ENCODE data around the gene RBM18. TPM values are rescaled to one million over a fixed set of nuclear protein-coding genes. Genes with fewer than 3 reads are reported as not detected.

RBM18 gene
- total and polyA plus RNA-seq, 2 of the 4 experiments (the other 2 are of a cell fraction): 8.4 to 15.6 TPM

DNA sequence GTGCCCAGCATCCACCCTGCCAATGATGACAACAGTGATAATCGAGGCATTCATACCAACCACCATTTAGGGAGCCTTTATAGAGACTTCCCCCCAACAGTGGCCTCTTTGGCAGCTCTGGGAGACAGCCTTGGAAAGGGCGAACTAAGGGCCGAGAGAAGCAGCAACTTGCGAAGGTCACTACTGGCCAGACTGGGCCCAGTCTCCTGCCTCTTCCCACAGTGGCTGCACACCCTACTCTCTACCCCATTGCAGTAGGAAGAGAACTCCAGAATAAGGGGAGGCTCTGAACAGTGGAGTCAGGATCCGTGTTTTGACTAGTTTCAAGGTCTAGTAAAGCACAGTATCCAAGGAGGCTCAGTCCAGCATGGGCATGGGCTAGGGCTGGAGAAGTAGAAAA lies 41.2 kb downstream of the RBM18 start:
- H2BK20ac ChIP-seq (ENCODE audit: low read depth, low read length): no peak overlapping the region
- H4K20me1 ChIP-seq (ENCODE audit: insufficient read depth, low read length): peaks cover 15% of the 10 kb centered on the region; the same call in 1 of the 2 replicates
- H3K14ac ChIP-seq (replicated peaks; ENCODE audit: low read depth, low read length): no peak overlapping the region
- in situ Hi-C loops (cut with MboI; ENCODE audit: low sequenced_read_pairs) (no loop called here), intact Hi-C loops (cut with micrococcal nuclease) (no loop called here), dilution Hi-C loops (cut with HindIII; ENCODE audit: low sequenced_read_pairs, unreplicated experiment) (no loop called here)
- H2BK5ac ChIP-seq (ENCODE audit: low read depth, low read length, poor library complexity, severe bottlenecking): no peak overlapping the region
- ATAC-seq (ENCODE audit: low read depth): no peak
- H3K36me3 ChIP-seq (ENCODE audit: control insufficient read depth, insufficient read depth, low read length): no peaks in the 10 kb centered on the region
- CTCF ChIA-PET: no interaction called here
- no TSS peak for BruUV-seq (replicated peaks)
- POLR2A ChIA-PET (ENCODE audit: unreplicated experiment): no interaction called here
- H3K4me2 ChIP-seq (ENCODE audit: low read depth, low read length): no peak overlapping the region
- 0 out of 2 replicates have a peak, but pooled peaks cover 4% of the 10 kb centered on the region for H3K9me1 ChIP-seq (ENCODE audit: insufficient read depth, low read length)
- H3K79me1 ChIP-seq (ENCODE audit: low read depth in 1 of 2, low read length in 2 of 2): no peaks in the 10 kb centered on the region
- no peak overlapping the region for H3K4ac ChIP-seq (ENCODE audit: low read depth, low read length)
- 50% methylated on average over 1 of the region's 5 CpGs; no CpG with 5 or more reads in 1 of the 2 experiments for WGBS, 2 experiments (ENCODE audit: extremely low coverage in 2 of 2, insufficient read length in 1 of 2)
- H4K5ac ChIP-seq (ENCODE audit: low read depth, low read length): no peak overlapping the region
- H3K4me1 ChIP-seq (ENCODE audit: control insufficient read depth, insufficient read depth, low read length): peaks cover 2% of the 10 kb centered on the region; the same call in 1 of the 2 replicates
- no peak overlapping the region for H4K91ac ChIP-seq (ENCODE audit: insufficient read depth, low read depth, low read length)
- H2AK9ac ChIP-seq (replicated peaks; ENCODE audit: low read depth, low read length, poor library complexity): no peak overlapping the region
- H3K9me3 ChIP-seq (ENCODE audit: control insufficient read depth, insufficient read depth, low read length): peaks cover 6% of the 10 kb centered on the region
- DNase-seq: no peak
- TF ChIP-seq, protein P1, sequence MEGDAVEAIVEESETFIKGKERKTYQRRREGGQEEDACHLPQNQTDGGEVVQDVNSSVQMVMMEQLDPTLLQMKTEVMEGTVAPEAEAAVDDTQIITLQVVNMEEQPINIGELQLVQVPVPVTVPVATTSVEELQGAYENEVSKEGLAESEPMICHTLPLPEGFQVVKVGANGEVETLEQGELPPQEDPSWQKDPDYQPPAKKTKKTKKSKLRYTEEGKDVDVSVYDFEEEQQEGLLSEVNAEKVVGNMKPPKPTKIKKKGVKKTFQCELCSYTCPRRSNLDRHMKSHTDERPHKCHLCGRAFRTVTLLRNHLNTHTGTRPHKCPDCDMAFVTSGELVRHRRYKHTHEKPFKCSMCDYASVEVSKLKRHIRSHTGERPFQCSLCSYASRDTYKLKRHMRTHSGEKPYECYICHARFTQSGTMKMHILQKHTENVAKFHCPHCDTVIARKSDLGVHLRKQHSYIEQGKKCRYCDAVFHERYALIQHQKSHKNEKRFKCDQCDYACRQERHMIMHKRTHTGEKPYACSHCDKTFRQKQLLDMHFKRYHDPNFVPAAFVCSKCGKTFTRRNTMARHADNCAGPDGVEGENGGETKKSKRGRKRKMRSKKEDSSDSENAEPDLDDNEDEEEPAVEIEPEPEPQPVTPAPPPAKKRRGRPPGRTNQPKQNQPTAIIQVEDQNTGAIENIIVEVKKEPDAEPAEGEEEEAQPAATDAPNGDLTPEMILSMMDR (conservative IDR thresholded peaks at IDR 0.05; ENCODE audit: low read depth, low read length): no peak
- TF ChIP-seq MAFK (IDR thresholded peaks at IDR 0.05; ENCODE audit: low read depth, low read length) (no peak), RAD21 (IDR thresholded peaks at IDR 0.05; ENCODE audit: low read length) (no peak), NFE2L2 (IDR thresholded peaks at IDR 0.05; ENCODE audit: low read depth, low read length) (no peak), BHLHE40 (IDR thresholded peaks at IDR 0.05; ENCODE audit: low read depth, low read length) (no peak), RFX5 (IDR thresholded peaks at IDR 0.05; ENCODE audit: low read depth, low read length) (no peak), MAZ (IDR thresholded peaks at IDR 0.05; ENCODE audit: borderline replicate concordance, low read depth, low read length) (no peak), POLR2A (IDR thresholded peaks at IDR 0.05; ENCODE audit: low read depth, low read length) (no peak), CEBPB (IDR thresholded peaks at IDR 0.05; ENCODE audit: low read depth, low read length) (no peak), MXI1 (IDR thresholded peaks at IDR 0.05; ENCODE audit: borderline replicate concordance, low read depth, low read length) (no peak), CHD1 (IDR thresholded peaks at IDR 0.05; ENCODE audit: low read depth, low read length) (no peak), FOS (IDR thresholded peaks at IDR 0.05; ENCODE audit: low read depth, low read length) (no peak), RCOR1 (IDR thresholded peaks at IDR 0.05; ENCODE audit: insufficient replicate concordance, low read length) (no peak), SMC3 (IDR thresholded peaks at IDR 0.05; ENCODE audit: low read depth, low read length) (no peak)
- TF ChIP-seq, protein P2, sequence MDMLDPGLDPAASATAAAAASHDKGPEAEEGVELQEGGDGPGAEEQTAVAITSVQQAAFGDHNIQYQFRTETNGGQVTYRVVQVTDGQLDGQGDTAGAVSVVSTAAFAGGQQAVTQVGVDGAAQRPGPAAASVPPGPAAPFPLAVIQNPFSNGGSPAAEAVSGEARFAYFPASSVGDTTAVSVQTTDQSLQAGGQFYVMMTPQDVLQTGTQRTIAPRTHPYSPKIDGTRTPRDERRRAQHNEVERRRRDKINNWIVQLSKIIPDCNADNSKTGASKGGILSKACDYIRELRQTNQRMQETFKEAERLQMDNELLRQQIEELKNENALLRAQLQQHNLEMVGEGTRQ (IDR thresholded peaks at IDR 0.05; ENCODE audit: low read depth, low read length): no peak
- TF ChIP-seq, protein P3, sequence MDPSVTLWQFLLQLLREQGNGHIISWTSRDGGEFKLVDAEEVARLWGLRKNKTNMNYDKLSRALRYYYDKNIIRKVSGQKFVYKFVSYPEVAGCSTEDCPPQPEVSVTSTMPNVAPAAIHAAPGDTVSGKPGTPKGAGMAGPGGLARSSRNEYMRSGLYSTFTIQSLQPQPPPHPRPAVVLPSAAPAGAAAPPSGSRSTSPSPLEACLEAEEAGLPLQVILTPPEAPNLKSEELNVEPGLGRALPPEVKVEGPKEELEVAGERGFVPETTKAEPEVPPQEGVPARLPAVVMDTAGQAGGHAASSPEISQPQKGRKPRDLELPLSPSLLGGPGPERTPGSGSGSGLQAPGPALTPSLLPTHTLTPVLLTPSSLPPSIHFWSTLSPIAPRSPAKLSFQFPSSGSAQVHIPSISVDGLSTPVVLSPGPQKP (IDR thresholded peaks at IDR 0.05; ENCODE audit: borderline replicate concordance, low read depth, low read length): no peak
- H2AFZ ChIP-seq (replicated peaks; ENCODE audit: low read length, poor library complexity): no peak overlapping the region
- H2BK15ac ChIP-seq (ENCODE audit: low read depth, low read length): no peak overlapping the region
- no peak overlapping the region for H2AK5ac ChIP-seq (ENCODE audit: low read depth, low read length)
- H2BK120ac ChIP-seq (ENCODE audit: low read depth, low read length): no peak overlapping the region
- no peak overlapping the region for H3K23ac ChIP-seq (ENCODE audit: low read depth, low read length)
- no peak overlapping the region for H3K56ac ChIP-seq (ENCODE audit: extremely low read depth, insufficient read depth, low read length)
- H4K8ac ChIP-seq (ENCODE audit: low read depth in 2 of 2, low read length in 2 of 2): no peak overlapping the region
- no peak overlapping the region for H3K18ac ChIP-seq (ENCODE audit: low read depth, low read length)
- no peak overlapping the region for H3K9ac ChIP-seq (ENCODE audit: low read depth, low read length)
- H3K27ac ChIP-seq (ENCODE audit: insufficient read depth, low read length): no peak overlapping the region
- no peak overlapping the region for H3K4me3 ChIP-seq (ENCODE audit: insufficient read depth, low read depth, low read length)
- H3K27me3 ChIP-seq (ENCODE audit: control insufficient read depth, insufficient read depth, low read length): peaks cover 99% of the 10 kb centered on the region

Measured in IMR-90 (cell line).